NCI-H774 (cell line): ENCODE data around the gene CCND3.
A peak's percentile ranks its signal among the peaks of the same experiment; 100 is the strongest.
"Not testable (repeated sequence)": the region's sequence is repeated elsewhere in the genome, so short reads cannot be mapped to it uniquely, and the experiment has no call there.

ENCODE experiments used
- DNase-seq: peaks from one replicate; lab custom pipeline; 2025; lab: John Stamatoyannopoulos, UW

Gene CCND3

GRCh38 chr6:41947581-41948220, 6.1 kb upstream of the CCND3 start:
- DNase-seq = no peak

- DNase-seq = no peak
These were observed 1.8 kb upstream of the CCND3 start for GRCh38 chr6:41943456-41943855.

- DNase-seq = not testable (repeated sequence)
These were observed 1.3 kb upstream of the CCND3 start for GRCh38 chr6:41942882-41943281.

- no peak for DNase-seq
These were observed 651 bp upstream of the CCND3 start for GRCh38 chr6:41942067-41942851.

DNA sequence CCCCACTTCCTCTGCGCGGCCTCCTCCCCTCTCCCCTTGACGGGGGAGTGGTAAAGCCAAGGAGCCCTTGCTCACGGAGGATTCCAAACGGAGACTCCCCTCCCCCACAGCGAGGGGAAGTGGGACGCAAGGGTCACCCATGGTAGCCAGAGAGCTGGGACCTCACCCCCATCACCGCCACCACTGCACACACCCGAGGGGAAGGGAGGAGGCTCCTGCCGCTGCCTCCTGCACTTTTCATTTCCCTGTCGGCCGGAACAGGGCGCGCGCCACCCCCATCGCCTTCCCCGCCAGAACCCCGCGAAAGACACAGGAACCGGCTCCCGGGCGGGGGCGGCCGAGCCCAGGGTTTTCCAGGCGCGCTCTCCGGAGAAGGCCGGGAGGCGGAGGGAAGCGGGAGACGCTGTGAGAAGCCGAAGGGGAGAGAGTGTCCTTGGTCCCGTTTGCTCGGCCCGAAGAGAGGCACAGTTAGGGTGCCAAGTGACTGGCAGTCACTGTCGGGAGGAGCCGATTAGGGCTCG, 789 bp downstream of the CCND3 start:
- DNase-seq = no peak

DNA sequence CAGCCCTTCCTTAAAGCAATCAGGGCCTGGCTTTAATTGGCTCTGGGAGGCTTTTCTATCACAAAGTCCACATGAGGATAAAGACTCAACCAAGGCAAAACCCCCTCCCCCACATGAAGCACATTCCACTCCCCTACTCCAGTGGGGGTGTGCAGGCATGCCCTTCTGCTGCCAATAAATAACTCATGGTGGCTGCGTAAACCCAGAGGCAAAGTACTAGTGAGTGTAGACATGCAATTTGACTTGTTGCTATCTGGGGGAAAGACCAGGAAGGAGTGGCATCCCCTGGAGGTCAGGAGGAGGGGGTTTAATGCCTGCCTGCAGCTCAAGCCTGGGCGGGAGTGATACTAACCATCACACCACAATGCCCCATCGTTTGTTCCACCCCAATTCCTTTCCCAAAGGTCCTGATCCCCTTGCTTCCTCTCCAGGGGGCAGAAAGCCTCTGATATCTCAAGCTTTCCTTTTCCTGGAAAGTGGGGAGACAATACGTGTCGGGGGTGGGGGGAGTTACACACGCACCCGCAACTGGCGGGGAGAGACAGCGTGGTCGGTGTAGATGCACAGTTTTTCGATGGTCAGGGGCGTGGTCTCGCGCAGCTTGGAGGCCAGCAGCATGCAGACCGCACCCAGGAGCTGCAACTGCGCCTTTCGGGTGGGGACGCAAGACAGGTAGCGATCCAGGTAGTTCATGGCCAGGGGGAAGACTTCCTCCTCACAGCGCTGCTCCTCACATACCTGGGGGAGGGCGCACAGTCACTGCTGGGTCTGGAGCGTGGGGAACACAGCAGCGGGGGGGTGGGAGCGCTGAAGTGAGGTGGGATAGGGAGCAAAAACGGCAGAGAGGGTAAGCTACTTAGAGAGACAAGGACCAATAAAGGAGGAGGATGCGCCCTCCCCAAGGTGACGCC, 1.5 kb downstream of the CCND3 start:
- DNase-seq = no peak

- no peak for DNase-seq
These were observed 2.3 kb downstream of the CCND3 start for GRCh38 chr6:41939176-41939847.

- DNase-seq = no peak
These were observed 2.9 kb downstream of the CCND3 start for GRCh38 chr6:41938590-41939175.

- no peak for DNase-seq
These were observed 3.6 kb downstream of the CCND3 start for GRCh38 chr6:41937861-41938574.

- no peak for DNase-seq
These were observed 4.1 kb downstream of the CCND3 start for GRCh38 chr6:41937472-41937860.

DNA sequence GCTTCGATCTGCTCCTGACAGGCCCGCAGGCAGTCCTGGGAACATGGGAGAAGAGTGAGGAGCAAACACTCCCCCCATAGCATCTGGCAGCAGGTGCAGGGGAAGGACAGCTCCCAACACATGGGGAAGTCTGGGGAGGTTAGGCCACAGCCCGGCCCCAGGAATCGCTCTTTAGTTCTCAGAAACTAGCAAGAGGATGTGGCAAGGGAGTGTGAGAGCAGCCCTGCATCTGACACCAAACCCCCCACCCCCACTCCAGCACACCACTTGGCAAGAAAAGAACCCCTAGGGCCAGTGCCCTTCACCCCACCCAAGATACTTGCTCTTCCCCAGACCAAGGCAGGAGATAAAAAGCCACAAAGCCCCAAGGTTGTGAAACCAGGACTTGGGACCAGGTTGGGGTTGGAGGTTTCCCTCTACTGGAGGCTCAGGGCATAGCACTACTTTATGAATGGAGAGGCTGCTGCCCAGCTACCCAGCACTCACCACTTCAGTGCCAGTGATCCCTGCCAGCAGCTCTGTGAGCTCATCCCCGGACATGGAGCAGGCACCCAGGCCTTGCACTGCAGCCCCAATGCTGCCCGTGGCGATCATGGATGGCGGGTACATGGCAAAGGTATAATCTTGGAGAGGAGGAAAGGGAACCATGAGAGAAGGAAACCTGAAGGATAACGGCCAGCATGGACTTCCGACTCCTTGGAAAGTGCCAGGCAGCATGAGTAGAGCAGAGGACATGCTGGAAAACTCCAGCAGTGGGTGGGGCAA, 5.4 kb downstream of the CCND3 start:
- DNase-seq = peak; percentile 50

DNA sequence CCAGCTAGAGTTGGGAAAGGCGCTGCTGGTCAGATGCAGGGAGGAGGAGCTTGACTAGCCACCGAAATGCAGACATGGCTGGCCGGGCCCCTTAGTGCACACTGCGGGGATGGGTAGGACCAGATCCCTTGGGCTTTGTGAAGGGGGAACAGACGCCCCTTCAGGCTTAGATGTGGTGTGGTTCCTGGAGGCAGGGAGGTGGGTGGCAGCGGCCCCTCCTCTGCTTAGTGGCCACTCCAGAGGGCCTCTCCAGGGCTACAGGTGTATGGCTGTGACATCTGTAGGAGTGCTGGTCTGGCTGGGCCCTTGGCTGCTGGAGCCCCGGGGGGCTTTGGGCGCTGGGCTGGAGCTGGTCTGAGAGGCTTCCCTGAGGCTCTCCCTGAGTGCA, 5.9 kb downstream of the CCND3 start:
- DNase-seq = no peak

DNA sequence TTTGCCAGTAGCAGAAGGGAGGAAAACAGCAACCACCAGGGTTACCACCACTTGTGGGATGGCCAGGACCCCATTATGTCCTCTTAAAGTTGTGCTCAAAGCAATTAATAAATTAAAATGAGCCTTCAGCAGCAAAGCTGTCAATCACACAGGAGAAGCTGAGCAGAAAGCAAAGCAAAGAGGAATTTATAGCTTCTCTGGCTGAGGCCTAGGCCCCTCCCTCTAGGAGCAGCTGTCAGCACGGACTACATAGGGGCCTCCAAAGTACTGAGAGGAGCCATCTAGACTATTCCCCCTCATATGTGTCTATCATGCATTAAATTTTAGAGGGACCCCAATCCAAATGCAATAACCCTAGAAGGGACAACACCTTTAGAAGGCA, 6.4 kb downstream of the CCND3 start:
- no peak for DNase-seq

DNA sequence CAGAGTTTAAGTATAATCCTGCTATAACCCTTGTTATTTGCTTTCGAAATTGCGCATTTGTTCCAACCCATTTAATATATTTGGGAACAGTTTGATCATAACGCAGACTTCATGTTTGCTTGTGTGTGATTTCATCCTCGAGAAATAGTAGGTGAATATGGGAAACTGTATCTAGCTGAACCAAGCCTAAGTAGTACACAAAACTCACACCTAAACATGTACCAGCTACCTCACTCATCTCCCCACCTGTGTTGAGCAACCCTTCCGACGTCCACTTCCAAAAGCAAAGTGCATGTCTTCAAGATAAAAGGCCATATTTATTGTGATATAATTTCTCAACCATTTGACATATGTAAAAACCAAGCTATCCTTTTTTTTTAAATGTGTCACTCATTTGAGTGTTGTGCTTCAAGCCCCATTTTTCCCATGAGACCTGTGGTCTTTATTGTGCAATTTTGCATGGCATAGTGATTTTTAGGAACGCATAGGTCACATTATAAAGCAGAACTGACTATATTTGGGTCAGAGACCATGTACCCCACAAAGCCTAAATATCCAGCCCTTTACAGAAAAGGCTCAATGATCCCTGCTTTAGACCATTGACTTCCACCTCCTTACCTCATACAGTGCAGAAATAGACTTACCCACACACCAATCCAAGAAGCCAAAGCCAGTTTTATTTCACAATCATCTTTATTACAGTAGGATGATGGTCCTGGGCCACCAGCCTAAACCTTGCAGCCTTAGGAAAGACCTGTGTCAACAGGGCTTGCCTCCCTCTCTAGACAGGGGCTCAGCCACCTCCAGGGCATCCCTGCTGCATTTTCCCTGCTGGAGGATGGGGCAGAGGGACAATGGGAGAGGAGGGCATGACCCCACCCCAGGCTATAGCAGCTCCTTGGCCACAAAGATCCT, 7.1 kb downstream of the CCND3 start:
- no peak for DNase-seq

GRCh38 chr6:41932378-41932777, 9.2 kb downstream of the CCND3 start:
- no peak for DNase-seq

DNA sequence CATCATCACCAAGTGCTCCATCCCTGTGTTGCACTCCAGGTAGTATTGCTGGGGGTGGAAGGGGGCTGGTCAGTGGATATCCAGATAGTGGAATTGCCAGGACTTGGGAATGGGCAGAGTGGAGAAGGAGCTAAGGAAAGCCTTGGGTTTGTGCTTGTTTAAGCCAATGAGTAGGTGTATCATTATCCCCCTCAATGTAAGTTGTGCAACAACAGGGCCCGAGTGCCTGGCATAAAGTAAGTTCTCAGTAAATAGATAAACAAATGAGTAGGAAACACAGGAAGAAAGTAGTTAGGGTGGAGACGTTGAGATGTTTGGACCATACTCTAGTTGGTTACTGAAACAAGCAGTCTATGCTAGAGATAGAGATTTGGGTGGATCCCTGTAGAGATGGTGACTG, 9.8 kb downstream of the CCND3 start:
- no peak for DNase-seq

DNA sequence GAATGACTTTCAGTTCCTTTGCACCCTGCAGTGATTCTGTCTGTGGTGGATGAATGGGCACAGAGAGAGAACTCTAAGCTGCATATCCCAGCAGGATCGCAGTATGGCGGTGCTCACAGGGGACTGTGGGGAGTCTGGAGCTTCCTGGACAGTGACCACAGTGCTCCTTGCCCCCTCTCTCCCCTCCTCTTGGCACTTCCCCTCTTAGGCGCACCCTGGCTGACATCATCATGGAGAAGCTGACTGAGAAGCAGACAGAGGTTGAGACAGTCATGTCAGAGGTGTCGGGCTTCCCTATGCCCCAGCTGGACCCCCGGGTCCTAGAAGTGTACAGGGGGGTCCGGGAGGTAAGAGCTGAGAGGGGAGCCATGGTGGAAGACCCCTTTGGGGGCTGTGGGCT, 11.7 kb downstream of the CCND3 start:
- DNase-seq = no peak

- no peak for DNase-seq
These were observed 14.4 kb downstream of the CCND3 start for GRCh38 chr6:41927253-41927652.

- no peak for DNase-seq
These were observed 19.5 kb downstream of the CCND3 start for GRCh38 chr6:41922154-41922553.
